ENCODE data around the gene SPG11.

DNA sequence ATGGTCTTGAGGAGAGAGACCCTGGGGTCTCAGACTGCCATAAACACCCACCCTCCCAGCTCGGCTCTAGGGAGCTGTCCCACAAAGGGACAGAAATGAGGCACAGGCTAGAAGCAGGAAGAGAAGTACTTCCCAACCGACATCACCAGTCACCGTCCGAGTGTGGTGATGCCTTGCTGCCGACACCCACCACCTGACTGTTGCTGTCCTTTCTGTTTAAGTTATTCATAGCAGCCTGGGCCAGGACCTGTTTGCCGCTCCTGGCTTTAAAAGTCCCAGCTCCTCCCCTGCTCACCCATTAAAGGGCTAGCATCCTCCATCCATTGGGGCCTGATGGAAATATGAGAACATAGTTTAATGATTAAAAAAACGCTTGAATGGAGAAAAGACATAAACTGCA lies 13.2 kb upstream of the SPG11 start:
- no peak for TF ChIP-seq POLR2AphosphoS5 (IDR thresholded peaks at IDR 0.05; ENCODE audit: borderline replicate concordance, low read depth, low read length)
- no peak for TF ChIP-seq EZH2 (IDR thresholded peaks at IDR 0.05)
- no peak for TF ChIP-seq FOXP2 (optimal IDR thresholded peaks at IDR 0.05; ENCODE audit: control extremely low read depth, extremely low read length, insufficient read depth)

Data from SK-N-MC (cell line).